NCI-H187 treated with DMSO at 0.1 percent for 48 hours (cell line): Measurements from ENCODE around the gene GTF2E1.

Experiments used
- DNase-seq: peaks from one replicate; lab custom pipeline; 2025; lab: John Stamatoyannopoulos, UW

GTF2E1 gene

DNA sequence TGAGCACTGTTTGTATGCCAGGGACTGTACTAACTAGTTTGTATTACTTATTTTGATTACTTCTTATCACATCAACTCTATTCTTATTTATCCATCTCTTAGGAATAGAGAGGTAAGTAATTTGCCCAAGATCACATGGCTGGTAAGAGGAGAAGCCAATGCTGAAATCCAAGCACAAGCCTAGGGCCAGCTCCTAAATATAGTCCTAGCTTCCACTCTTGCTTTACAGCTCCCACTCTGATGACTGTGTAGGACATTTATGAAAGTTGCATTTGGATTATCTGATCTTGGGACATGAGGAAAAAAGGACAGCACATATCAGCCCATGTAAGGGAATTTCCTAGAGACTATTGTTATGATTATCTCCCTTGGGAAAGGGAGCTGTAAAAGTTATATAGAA lies 58.1 kb downstream of the GTF2E1 start:
- DNase-seq = no peak

DNA sequence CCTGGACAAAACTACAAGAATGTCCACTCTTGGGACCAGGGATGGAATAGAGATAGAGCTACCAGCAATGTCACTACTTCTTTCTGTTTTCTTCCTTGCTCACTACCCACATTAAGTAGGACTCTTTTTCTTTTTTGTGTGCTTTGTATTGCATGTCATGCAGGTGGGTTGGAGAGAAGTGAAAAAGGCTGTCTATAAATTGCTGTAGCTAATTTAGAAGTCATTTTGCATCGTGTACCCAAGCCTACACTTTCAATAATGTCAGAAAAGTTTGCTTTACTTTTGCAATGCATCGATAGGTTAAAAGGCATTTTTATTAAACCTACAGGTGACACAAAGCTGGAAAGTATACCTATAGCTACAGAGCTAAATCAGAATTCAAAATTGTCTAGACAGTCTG lies 58.9 kb downstream of the GTF2E1 start:
- DNase-seq = no peak

DNA sequence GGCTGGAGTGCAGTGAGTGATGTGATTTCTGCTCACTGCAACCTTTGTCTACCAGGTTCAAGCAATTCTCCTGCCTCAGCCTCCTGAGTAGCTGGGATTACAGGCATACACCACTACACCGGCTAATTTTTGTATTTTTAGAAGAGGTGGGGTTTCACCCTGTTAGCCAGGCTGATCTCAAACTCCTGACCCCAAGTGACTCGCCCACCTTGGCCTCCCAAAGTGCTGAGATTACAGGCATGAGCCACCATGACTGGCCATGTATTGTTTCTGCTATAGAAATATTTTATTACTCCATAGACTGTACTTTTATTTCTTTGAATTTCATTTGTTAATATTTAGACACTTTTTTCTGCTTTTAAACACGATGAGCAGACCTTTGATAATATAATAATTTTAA lies 60.4 kb downstream of the GTF2E1 start:
- DNase-seq = no peak

DNA sequence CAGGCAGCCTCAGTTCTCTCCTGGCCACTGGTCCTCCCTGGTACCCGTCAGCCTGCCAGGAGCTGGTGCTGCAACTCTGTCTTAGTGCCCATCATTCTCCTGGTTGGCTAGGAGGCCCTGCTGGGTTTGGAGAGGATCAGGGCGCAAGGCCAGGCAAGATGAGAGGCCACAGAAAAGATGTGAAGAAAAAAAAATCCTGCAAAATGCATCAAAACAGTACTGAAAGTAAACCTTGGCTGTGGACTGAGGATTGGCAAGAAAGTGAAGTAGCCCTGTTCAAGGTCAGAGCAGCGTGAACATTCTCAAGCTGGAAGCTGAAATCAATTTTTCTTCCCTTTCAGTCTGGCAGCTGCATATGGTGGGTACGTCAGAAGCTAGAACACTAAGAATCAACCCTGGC lies 74.2 kb downstream of the GTF2E1 start:
- DNase-seq = no peak

DNA sequence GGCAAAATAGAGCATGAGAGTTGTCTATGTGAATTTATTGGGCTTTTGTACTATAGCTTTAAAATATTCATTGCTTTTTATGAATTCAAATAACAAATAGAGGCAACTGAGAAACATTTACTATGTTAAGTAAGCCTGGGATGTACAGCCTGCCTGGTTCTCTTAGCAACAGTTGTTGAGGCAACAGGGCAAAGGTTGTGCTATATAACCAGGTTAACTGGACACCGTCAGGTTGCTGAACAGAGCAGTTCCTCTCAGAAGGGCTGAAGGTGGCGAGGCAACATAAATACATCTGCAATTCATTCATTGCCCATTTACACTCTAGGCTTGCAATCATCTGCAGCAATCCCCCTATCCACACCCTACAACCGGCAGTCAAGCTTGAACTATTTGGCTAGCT lies 78.2 kb downstream of the GTF2E1 start:
- no peak for DNase-seq

DNA sequence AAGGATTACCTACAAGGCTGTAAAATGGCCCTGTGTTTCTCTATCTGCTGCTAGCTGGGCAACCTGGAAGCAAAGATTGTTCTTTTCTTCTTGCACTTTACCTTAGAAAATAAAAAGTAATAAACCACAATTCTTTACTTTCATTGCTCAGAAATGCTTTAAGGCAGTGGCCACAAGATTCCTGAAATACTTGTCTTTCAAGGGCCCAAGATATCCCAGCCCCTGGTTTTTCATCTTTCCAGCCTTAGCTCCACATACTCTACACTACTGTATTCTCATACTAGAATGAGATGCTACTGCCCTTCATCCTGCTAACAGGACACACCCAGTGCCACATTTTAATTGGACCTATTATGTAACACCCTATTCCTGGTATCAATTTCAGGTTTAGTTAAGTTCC lies 78.9 kb downstream of the GTF2E1 start:
- no peak for DNase-seq

DNA sequence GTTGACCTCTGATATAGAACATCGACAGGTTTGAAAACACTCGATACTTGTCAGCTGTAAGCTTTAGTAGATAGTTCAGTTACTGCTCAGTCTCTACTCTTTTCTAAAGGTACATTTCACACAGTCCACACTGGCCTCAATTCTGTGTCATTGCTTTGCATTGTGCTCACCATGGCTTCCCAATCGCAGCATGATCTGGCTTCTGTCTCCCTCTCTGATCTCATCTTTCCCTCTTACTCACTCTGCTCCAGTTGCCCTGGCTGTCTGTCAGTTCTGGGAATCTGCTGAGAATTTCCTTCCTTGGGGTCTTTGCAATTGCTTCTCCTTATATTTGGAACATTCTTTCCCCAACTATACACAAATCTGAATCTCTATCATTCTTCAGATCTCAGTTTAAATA lies 80.6 kb downstream of the GTF2E1 start:
- DNase-seq = no peak

DNA sequence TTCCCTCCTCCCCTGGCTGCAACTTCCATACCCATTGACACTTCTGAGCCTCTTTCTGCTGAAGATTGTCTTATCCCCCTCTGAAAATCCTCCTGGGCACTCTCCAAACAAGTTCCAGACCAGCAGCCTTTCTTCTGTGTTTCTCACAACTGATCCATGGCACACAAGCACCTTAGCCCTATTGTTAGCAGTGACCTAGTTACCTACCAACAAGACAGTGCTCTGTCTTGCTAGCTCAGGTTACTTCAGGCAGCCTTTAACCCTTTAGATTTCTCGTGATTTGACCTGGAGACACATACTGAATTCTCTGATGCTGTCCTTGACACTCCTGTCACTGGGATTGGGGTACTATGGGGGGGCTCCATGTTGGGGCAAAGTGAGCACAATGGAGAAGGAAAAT lies 82.1 kb downstream of the GTF2E1 start:
- no peak for DNase-seq

DNA sequence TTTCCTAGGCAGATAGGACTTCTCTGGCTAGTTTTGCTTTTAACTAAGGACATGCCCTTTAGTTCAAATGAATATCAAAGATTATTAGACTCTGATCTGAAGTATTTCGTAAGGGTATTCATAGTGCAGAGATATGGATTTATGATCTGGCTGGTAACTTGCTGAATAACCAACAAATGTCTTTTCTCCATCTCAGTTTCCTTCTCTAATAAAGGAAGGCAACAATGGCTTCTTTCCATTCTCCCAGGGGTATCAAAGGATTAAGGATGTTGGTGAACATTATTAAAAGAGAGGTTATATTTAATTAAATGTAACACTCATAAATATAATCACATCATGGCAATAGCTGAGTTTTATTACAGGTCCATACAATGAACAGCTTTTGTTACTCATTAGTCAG lies 86.3 kb downstream of the GTF2E1 start:
- DNase-seq = no peak

DNA sequence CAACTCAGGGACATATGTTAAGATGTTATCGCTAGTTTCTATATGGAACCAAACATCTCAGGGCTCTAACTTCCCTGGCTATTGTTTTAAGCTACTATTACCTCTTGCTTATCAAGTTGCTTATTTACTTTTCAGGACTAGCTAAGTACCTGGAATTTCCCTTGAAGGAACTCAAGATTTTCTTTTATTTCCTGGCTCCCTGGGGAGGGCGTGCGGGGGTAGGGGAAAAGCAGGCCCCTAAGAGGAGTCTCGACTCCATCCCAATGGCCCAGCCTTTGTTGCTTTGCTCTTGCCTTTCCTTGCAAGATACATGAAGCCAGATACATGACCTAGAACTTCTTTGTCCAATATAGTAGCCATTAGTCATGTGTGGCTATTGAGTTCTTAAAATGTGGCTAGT lies 88.5 kb downstream of the GTF2E1 start:
- DNase-seq = no peak
